Thyroid gland (tissue), 4 donors: Measurements from ENCODE around the gene AK8.

Experiments
- CTCF ChIP-seq, 6 experiments: fragments of 200-600 bp in 3 of 6; fragments of 450-650 bp in 3 of 6; sonication (generic) in 3 of 6; IDR thresholded peaks; one replicate each; pipeline ENCODE4 v1.5.1; 2016 to 2019; ENCODE audit warnings: antibody characterized with exemption in 6 of 6, mild to moderate bottlenecking in 2 of 6, inconsistent platforms in 1 of 6, moderate library complexity in 1 of 6
- POLR2A ChIP-seq, 2 donors: fragments of 450-650 bp; IDR thresholded peaks; one replicate each; pipeline ENCODE4 v1.6.1; 2017; ENCODE audit warnings: antibody characterized with exemption in 2 of 2, mild to moderate bottlenecking in 2 of 2, moderate library complexity in 1 of 2

DNA sequence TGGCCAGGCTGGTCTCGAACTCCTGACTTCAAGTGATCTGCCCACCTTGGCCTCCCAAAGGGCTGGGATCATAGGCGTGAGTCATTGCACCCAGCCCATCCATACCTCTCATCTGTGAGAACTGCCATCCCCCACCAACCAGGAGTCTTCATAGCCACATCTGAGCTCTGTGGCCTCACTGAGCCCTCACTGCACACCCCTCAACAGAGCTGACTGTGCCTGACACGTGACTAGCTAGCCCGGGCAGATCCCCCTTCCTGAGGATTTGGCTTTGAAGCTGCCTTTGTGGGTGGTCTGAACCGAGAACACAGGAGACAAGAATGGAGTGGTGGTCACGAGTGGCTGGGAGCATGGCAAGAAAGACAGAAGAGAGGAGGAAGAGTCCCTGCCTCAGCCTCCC is 15.6 kb downstream of the AK8 start:
- TF ChIP-seq CTCF (IDR thresholded peaks at IDR 0.05): no peak
- TF ChIP-seq POLR2A (IDR thresholded peaks at IDR 0.05): no peak
